Activated T-helper 2 cell treated with anti-CD3 and anti-CD28 coated beads, Interferon-gamma antibody, Interleukin-2, Interleukin-4, amounts not matched to agents 10 μg/mL and 5 μg/mL and 100 μg/mL, durations not matched to agents 14 hours and 24 hours and 36 hours (primary cell): ENCODE measurements around the gene MAPK12. TPM values are rescaled to one million over a fixed set of nuclear protein-coding genes. Genes with fewer than 3 reads are reported as not detected.

Experiments used
- DNase-seq: peaks from one replicate; pipeline ENCODE4 v3.0.0; 2021; ENCODE audit warnings: low spot score
- H3K27ac Mint-ChIP-seq: one replicate; pipeline ENCODE4 v1.8.0; 2021; ENCODE audit warnings: mixed read lengths
- H3K27me3 Mint-ChIP-seq: one replicate; pipeline ENCODE4 v1.8.0; 2021; ENCODE audit warnings: low read depth, mixed read lengths
- H3K36me3 Mint-ChIP-seq: one replicate; pipeline ENCODE4 v1.8.0; 2021; ENCODE audit warnings: low read depth, mixed read lengths
- H3K4me1 Mint-ChIP-seq: one replicate; pipeline ENCODE4 v1.8.0; 2021; ENCODE audit warnings: low read depth, mixed read lengths
- H3K4me3 Mint-ChIP-seq: one replicate; pipeline ENCODE4 v1.8.0; 2021; ENCODE audit warnings: low read depth, mild to moderate bottlenecking, moderate library complexity, mixed read lengths
- H3K9me3 Mint-ChIP-seq: one replicate; pipeline ENCODE4 v1.8.0; 2021; ENCODE audit warnings: mixed read lengths
- intact Hi-C: fragments of 100-400 bp; cut with micrococcal nuclease; formaldehyde crosslinking; loops from one replicate; pipeline ENCODE4 v1.15.1; 2023
- total RNA-seq: library from RNA; stranded (reverse); gene quantifications from 2 replicates; pipeline ENCODE4 v1.2.3, GENCODE V29; 2022

The MAPK12 gene
- total RNA-seq, 1 donor from 2014 or later = 16.3 TPM

GRCh38 chr22:50229370-50229769 lies 32.1 kb downstream of the MAPK12 start:
- Mint-ChIP-seq H3K36me3 (peaks cover 30% of the 10 kb centered on the region), H3K27ac (no peak overlapping the region), H3K4me1 (no peaks in the 10 kb centered on the region), H3K9me3 (no peaks in the 10 kb centered on the region), H3K4me3 (no peak overlapping the region), H3K27me3 (no peaks in the 10 kb centered on the region)
- no peak for DNase-seq
- intact Hi-C loops = no loop called here

GRCh38 chr22:50228366-50228765 lies 33.1 kb downstream of the MAPK12 start:
- no peak overlapping the region for H3K4me3 Mint-ChIP-seq
- DNase-seq = no peak
- no peak overlapping the region for H3K27ac Mint-ChIP-seq
- H3K4me1 Mint-ChIP-seq = no peaks in the 10 kb centered on the region
- peaks cover 31% of the 10 kb centered on the region for H3K36me3 Mint-ChIP-seq
- H3K9me3 Mint-ChIP-seq = no peaks in the 10 kb centered on the region
- intact Hi-C loops = no loop called here
- no peaks in the 10 kb centered on the region for H3K27me3 Mint-ChIP-seq

- no peaks in the 10 kb centered on the region for H3K27me3 Mint-ChIP-seq
- no peaks in the 10 kb centered on the region for H3K4me1 Mint-ChIP-seq
- intact Hi-C loops = no loop called here
- no peaks in the 10 kb centered on the region for H3K9me3 Mint-ChIP-seq
- H3K27ac Mint-ChIP-seq = no peak overlapping the region
- H3K36me3 Mint-ChIP-seq = peaks cover 36% of the 10 kb centered on the region
- no peak for DNase-seq
- no peak overlapping the region for H3K4me3 Mint-ChIP-seq
Observed at GRCh38 chr22:50227579-50228215, 33.8 kb downstream of the MAPK12 start.

GRCh38 chr22:50226875-50227165 lies 34.7 kb downstream of the MAPK12 start:
- no peaks in the 10 kb centered on the region for H3K27me3 Mint-ChIP-seq
- peaks cover 39% of the 10 kb centered on the region for H3K36me3 Mint-ChIP-seq
- no peak overlapping the region for H3K4me3 Mint-ChIP-seq
- DNase-seq = no peak
- H3K9me3 Mint-ChIP-seq = no peaks in the 10 kb centered on the region
- no peaks in the 10 kb centered on the region for H3K4me1 Mint-ChIP-seq
- intact Hi-C loops = no loop called here
- no peak overlapping the region for H3K27ac Mint-ChIP-seq

DNA sequence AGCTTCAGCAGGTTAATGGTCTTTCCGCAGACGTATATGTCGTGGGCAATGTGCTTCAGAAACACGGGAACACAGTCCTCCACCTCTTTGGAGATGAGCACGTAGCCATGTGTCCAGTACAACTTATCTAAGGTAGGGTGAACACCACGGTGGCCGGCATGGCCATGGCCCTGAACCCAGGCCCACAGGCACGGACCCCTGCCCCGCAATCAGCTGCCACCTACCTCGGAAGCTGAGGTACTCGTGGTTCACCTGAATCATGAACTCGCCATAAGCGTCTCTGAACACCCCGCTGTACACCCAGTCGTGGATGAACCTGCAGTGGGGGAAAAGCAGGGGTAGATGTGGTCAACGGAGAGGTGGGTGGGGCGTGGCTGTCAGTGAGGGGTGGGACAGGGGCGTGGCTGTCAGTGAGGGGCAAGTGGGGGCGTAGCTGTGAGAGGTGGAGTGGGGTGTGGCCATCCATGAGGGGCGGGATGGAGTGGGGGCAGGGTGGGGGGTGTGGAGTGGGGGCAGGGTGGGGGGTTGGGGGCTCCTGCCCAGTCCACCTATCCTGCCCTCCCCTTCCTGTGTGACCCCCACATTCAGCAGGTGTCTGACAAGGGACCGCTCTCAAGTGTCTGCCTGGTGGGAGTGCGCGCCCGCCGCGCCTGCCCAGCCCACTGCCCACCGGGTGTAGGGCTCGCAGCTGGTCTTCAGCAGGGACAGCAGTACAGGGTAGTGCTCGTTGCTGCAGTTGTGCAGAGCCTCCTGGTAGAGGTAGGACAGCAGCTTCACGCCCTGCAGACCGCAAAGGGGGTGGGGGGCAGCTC lies 35.2 kb downstream of the MAPK12 start:
- intact Hi-C loops = no loop called here
- Mint-ChIP-seq H3K4me3 (no peak overlapping the region), H3K27me3 (no peaks in the 10 kb centered on the region), H3K4me1 (no peaks in the 10 kb centered on the region), H3K9me3 (no peaks in the 10 kb centered on the region), H3K27ac (no peak overlapping the region), H3K36me3 (peaks cover 39% of the 10 kb centered on the region)
- DNase-seq = no peak

GRCh38 chr22:50225200-50225969 lies 36.1 kb downstream of the MAPK12 start:
- no peak overlapping the region for H3K27ac Mint-ChIP-seq
- H3K27me3 Mint-ChIP-seq = no peaks in the 10 kb centered on the region
- H3K9me3 Mint-ChIP-seq = no peaks in the 10 kb centered on the region
- no peak overlapping the region for H3K4me3 Mint-ChIP-seq
- DNase-seq = no peak
- H3K4me1 Mint-ChIP-seq = no peaks in the 10 kb centered on the region
- intact Hi-C loops = no loop called here
- H3K36me3 Mint-ChIP-seq = peaks cover 45% of the 10 kb centered on the region

GRCh38 chr22:50224071-50224470 lies 37.4 kb downstream of the MAPK12 start:
- DNase-seq = no peak
- H3K36me3 Mint-ChIP-seq = peaks cover 44% of the 10 kb centered on the region
- H3K9me3 Mint-ChIP-seq = no peaks in the 10 kb centered on the region
- H3K27me3 Mint-ChIP-seq = no peaks in the 10 kb centered on the region
- no peak overlapping the region for H3K27ac Mint-ChIP-seq
- intact Hi-C loops = no loop called here
- H3K4me3 Mint-ChIP-seq = no peak overlapping the region
- no peaks in the 10 kb centered on the region for H3K4me1 Mint-ChIP-seq

DNA sequence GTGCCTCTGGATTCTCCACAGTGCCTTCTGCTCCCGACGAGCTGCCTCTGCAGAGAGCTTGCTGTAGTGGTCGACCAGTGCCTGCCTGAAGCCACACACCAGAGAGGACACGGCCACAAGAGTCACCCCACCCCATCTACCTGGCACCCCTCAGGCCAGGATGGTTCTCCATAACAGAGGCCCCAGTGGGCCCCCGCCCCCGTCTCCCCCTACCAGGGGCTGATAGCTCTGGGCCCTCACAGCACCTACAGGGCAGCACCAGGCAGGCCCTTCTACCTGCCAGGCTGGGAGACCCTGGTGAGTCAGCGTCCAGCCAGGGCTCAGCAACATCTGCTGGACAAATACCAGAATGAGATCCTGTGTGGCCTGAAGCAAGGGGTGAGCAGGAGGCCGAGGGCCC lies 39.0 kb downstream of the MAPK12 start:
- H3K9me3 Mint-ChIP-seq = no peaks in the 10 kb centered on the region
- H3K36me3 Mint-ChIP-seq = peaks cover 37% of the 10 kb centered on the region
- H3K27ac Mint-ChIP-seq = no peak overlapping the region
- DNase-seq = no peak
- H3K27me3 Mint-ChIP-seq = no peaks in the 10 kb centered on the region
- no peaks in the 10 kb centered on the region for H3K4me1 Mint-ChIP-seq
- no peak overlapping the region for H3K4me3 Mint-ChIP-seq
- intact Hi-C loops = no loop called here

DNA sequence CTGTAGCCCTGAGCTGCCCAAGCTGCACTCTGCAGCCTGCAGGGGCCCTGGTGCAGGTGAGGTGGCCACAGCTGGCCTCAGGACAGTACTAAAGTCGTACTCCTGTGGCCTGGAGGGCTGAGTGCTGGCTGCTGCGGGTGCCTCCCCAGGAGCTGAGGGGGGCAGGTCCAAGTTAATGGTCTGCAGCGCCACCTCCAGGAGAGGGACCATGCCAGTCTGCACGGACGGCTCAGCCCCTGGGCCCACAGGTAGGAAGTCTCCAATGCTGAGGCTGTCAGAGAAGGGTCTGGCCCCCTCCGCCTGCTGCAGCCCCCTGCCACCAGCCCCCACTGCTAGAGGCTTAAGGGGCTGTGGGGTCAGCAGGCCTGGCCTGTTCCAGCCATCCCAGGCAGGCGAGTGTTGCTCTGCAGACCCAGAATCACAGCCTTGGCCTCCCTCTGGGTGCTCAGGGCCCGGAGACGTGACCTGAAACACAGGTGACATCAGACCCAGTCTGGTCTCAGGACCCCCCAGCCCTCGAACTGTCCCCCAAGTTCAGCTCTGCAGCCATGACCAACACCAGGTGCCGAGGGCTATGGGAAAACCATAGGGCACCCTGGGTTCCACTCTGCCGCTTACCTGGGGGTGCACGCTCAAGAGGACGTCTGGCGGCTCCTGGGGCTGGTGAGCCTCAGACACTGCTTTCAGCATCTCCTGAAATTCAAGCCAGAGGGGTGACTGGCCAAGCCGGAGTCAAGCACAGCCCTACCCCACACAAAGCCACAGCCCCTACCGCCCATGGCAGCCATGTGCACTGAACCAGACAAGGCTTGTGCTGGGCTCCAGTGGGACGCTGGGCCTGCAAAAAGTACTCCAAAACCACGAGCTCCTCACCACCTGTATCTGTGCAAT lies 39.8 kb downstream of the MAPK12 start:
- no peak for DNase-seq
- H3K4me3 Mint-ChIP-seq = no peak overlapping the region
- no peak overlapping the region for H3K27ac Mint-ChIP-seq
- no peaks in the 10 kb centered on the region for H3K4me1 Mint-ChIP-seq
- no peaks in the 10 kb centered on the region for H3K27me3 Mint-ChIP-seq
- H3K36me3 Mint-ChIP-seq = peaks cover 40% of the 10 kb centered on the region
- H3K9me3 Mint-ChIP-seq = no peaks in the 10 kb centered on the region
- intact Hi-C loops = no loop called here

DNA sequence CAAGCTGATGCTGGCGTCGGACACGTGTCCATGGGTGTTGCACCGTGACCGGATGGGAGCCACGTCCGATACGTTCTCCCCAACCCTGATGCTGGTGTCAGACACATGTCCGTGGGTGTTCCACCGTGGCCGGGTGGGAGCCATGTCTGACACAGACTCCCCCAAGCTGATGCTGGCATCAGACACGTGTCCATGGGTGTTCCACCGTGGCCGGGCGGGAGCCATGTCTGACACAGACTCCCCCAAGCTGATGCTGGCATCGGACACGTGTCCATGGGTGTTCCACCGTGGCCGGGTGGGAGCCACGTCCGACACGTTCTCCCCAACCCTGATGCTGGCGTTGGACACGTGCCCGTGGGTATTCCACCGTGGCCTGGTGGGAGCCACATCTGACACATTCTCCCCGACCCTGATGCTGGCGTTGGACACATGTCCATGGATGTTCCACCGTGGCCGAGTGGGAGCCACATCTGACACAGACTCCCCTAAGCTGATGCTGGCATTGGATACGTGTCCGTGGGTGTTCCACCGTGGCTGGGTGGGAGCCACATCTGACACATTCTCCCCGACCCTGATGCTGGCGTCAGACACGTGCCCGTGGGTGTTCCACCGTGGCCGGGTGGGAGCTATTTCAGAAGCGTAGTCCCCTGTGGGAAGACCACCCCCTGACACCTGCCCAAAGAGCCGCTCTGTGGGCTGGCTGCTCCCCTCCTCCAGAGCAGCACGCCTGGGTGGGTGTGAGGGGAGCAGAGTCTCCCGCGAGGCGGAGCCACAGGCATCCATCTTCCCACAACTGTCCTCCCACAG lies 40.7 kb downstream of the MAPK12 start:
- H3K9me3 Mint-ChIP-seq = no peaks in the 10 kb centered on the region
- H3K27me3 Mint-ChIP-seq = no peaks in the 10 kb centered on the region
- intact Hi-C loops = no loop called here
- no peaks in the 10 kb centered on the region for H3K4me1 Mint-ChIP-seq
- H3K4me3 Mint-ChIP-seq = no peak overlapping the region
- no peak for DNase-seq
- H3K36me3 Mint-ChIP-seq = peaks cover 41% of the 10 kb centered on the region
- no peak overlapping the region for H3K27ac Mint-ChIP-seq

DNA sequence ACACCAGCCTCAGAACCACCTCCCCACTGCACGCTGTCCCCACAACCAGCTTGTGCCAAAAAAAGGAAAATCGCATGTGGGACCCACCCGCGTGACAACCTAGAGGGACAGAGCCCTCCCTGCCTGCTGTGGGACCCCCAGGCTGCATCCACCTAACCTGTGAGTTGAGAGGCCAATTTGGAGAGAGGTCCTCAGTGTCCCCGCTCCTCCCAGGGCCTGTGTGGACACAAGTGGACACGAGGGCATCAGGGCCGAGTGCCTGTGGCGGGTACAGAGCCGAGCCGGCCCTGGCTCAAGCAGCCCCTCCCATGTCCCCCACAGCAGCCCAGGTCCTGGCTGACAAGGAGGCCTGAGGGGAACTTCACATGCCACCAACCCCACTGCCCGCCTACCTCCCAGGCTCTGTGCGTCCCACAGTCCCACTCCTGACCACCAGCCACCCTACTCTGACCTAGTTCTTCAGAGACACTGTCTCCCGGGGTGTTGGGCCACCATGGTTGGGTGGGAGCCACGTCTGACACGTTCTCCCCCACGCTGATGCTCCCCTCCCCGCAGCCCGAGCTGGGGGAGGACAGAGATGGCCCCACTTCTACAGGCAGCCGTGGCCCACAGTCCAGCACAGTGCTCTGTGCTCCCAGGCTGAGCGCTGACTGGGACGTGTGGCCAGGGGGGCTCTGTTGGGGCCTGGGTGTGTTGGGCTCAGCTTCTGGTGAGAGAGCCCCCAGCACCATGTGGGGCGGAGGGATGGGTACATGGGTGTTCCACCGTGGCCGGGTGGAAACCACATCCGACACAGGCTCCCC lies 41.5 kb downstream of the MAPK12 start:
- Mint-ChIP-seq H3K36me3 (peaks cover 44% of the 10 kb centered on the region), H3K27me3 (no peaks in the 10 kb centered on the region), H3K27ac (no peak overlapping the region), H3K9me3 (no peaks in the 10 kb centered on the region), H3K4me3 (no peak overlapping the region), H3K4me1 (no peaks in the 10 kb centered on the region)
- intact Hi-C loops = no loop called here
- no peak for DNase-seq
